Large intestine (tissue), 1 donor: ENCODE results near the gene TRAF3. TPM values are rescaled to one million over a fixed set of nuclear protein-coding genes. Genes with fewer than 3 reads are reported as not detected.

Source experiments
- polyA plus RNA-seq: library from polyadenylated mRNA; unstranded; fragments of 120-200 nt; gene quantifications from one replicate; pipeline ENCODE4 v1.2.1, GENCODE V29; 2013

Gene TRAF3
- polyA plus RNA-seq, 1 donor: 16.3 TPM

Other genes starting within 250 kb of the TRAF3 start
- 24.2 TPM for gene RCOR1, start 184.8 kb upstream of the TRAF3 start, polyA plus RNA-seq
- 327 TPM for gene AMN, start 145.2 kb downstream of the TRAF3 start, polyA plus RNA-seq